NCI-H1694 treated with DMSO at 0.1 percent for 48 hours (cell line): ENCODE results near the gene C20orf141.

Source experiments
- DNase-seq: peaks from one replicate; lab custom pipeline; 2025; lab: John Stamatoyannopoulos, UW

The C20orf141 gene

DNA sequence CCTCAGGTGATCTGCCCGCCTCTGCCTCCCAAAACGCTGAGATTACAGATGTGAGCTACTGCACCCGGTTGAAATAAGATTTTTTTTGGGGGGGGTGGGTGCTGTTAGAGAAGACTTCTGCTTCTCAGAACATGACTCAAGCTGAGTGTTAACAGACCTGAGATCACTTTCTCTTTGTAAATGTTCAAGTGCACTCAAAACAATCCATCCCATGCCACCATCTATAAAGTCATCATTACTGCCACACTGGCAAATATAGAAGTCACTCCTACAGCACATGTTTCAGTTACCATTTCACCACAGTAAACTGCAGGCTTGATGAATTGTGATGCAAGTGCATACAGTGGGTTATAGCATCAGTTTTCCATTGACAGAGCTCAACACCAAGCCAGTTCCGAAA lies 34.7 kb downstream of the C20orf141 start:
- no peak for DNase-seq

DNA sequence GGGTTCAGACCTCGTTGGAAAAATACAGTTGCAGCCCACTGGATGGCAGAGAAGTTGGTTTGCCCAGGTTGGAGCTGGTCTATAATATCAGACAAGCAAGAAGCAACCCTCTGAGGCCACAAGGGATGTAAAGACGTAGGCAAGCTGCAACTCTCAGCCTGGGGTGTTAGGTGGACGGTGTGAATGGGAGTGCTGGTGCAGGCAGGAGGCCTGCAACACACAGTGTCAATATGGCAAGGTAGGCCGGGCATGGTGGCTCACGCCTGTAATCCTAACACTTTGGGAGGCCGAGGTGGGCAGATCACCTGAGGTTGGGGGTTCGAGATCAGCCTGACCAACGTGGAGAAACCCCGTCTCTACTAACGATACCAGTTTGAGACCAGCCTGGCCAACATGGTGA lies 36.3 kb downstream of the C20orf141 start:
- no peak for DNase-seq

DNA sequence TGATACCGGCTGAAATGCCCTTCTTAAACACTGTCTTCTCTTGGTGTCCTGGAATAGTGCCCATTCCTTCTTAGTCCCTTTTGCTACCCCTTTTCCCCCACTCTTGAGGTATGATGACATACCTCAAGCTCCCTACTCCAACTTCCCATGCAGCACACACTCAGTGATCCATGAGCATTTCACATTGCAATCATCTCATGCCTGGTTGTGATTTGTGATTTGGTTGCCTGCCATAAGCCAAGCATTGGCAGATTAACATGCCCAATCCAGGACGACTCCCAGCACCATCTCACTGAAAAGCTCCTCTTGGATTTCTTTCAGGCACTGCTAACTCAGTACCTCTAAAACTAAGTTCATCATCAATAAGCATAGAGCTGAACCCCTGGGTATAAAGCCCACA lies 43.8 kb downstream of the C20orf141 start:
- no peak for DNase-seq

DNA sequence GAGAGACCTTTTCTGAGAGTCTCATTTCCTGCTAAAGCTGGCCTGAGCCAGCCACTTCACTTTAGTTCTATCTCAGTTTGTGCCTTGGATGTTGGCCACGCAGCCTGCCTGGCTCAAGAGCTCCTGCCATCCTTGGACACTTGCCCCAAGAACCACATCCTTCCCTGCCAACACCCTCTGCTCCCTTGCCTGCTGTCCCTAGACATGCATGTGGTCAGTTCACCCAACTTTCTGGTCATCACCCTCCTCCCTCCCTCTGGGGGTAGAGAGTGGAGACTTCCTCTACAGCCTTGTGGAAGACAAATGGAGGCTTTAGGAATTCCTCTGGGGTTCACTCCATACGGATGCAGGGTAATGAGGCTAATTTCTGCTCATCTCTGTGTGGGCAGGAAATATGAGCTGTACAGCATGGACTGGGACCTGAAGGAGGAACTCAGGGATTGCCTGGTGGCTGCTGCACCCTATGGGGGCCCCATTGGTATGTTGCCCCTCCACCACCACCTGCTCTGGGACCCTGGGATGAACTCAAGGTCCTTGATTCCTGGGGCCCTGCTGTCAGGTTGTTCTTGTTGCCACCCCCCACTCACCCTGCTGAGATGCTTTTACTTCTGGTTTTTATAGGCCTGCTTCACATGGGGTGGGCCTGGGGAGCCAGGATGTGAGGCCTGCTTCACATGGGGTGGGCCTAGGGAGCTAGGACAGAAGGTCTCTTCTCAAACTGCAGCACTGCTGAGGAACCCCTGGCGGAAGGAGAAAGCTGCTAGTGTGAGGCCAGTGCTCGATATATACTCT lies 44.7 kb downstream of the C20orf141 start:
- DNase-seq = no peak

DNA sequence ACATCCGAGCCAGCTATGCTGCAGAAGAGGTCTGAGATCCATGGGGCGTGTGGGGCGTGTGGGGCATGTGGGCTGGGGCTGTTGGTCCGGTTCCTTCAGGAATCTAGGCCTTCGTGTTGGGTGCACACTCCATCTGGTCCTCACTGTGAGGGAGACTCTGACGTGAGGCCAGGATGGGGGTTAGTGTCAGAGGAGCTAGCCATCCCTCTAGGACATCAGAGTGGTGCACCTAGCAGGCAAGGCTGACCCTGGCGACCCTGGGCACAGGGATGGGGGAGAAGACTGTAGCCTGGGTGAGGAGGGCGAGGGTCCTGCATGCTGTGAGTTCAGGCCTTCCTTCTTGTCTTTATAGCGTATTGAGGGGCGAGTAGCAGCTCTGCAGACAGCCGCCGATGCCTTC lies 49.8 kb downstream of the C20orf141 start:
- DNase-seq = no peak

DNA sequence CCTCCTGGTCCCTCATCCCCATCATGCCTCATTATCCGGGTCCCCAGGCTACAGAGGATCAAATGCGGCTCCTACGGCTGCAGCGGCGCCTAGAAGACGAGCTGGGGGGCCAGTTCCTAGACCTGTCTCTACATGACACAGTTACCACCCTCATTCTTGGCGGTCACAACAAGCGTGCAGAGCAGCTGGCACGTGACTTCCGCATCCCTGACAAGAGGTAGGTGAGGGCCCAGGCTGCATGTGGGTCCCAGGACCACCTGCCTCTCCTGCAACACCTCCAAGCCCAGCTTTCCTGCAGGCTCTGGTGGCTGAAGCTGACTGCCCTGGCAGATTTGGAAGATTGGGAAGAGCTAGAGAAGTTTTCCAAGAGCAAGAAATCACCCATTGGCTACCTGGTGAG lies 50.3 kb downstream of the C20orf141 start:
- no peak for DNase-seq
